HG03280 (cell line): ENCODE data around the gene PRR3.
A peak's percentile ranks its signal among the peaks of the same experiment; 100 is the strongest.
"Not testable (repeated sequence)": the region's sequence is repeated elsewhere in the genome, so short reads cannot be mapped to it uniquely, and the experiment has no call there.

Experiments
- ATAC-seq: cut with Tn5 transposase; IDR thresholded peaks from one replicate; pipeline ENCODE4 v1.9.1; 2021; ENCODE audit warnings: mild to moderate bottlenecking, moderate library complexity; ENCODE audit not compliant: unreplicated experiment

The PRR3 gene

GRCh38 chr6:30556906-30557682 lies at the start of gene PRR3:
TSS of gene PRR3 (plus strand) at chr6:30557295. CDS start at chr6:30557345, 50 bp downstream.
- peak; percentile 55 for ATAC-seq

GRCh38 chr6:30507849-30508827 lies 49.0 kb upstream of the PRR3 start:
- no peak for ATAC-seq

- peak; percentile 53 for ATAC-seq
Observed at GRCh38 chr6:30508890-30509736, 48.0 kb upstream of the PRR3 start.

GRCh38 chr6:30510419-30511168 lies 46.5 kb upstream of the PRR3 start:
- ATAC-seq = no peak

GRCh38 chr6:30511169-30511546 lies 45.9 kb upstream of the PRR3 start:
- no peak for ATAC-seq

- ATAC-seq = no peak
Observed at GRCh38 chr6:30513451-30513850, 43.6 kb upstream of the PRR3 start.

- no peak for ATAC-seq
Observed at GRCh38 chr6:30515106-30515505, 42.0 kb upstream of the PRR3 start.

- ATAC-seq = peak; percentile 72
Observed at GRCh38 chr6:30515944-30516753, 40.9 kb upstream of the PRR3 start.

- not testable (repeated sequence) for ATAC-seq
Observed at GRCh38 chr6:30516754-30517076, 40.4 kb upstream of the PRR3 start.

GRCh38 chr6:30517767-30518504 lies 39.2 kb upstream of the PRR3 start:
- not testable (repeated sequence) for ATAC-seq

- ATAC-seq = not testable (repeated sequence)
Observed at GRCh38 chr6:30518505-30519145, 38.5 kb upstream of the PRR3 start.

- ATAC-seq = no peak
Observed at GRCh38 chr6:30520522-30520921, 36.6 kb upstream of the PRR3 start.

GRCh38 chr6:30521082-30521481 lies 36.0 kb upstream of the PRR3 start:
- ATAC-seq = not testable (repeated sequence)

- not testable (repeated sequence) for ATAC-seq
Observed at GRCh38 chr6:30521952-30522351, 35.1 kb upstream of the PRR3 start.

- ATAC-seq = not testable (repeated sequence)
Observed at GRCh38 chr6:30526444-30526843, 30.7 kb upstream of the PRR3 start.

- ATAC-seq = not testable (repeated sequence)
Observed at GRCh38 chr6:30529349-30529875, 27.7 kb upstream of the PRR3 start.

GRCh38 chr6:30530014-30530413 lies 27.1 kb upstream of the PRR3 start:
- ATAC-seq = no peak
